ENCODE results near the gene TIPARP. TPM values are rescaled to one million over a fixed set of nuclear protein-coding genes. Genes with fewer than 3 reads are reported as not detected.

The TIPARP gene, protein sequence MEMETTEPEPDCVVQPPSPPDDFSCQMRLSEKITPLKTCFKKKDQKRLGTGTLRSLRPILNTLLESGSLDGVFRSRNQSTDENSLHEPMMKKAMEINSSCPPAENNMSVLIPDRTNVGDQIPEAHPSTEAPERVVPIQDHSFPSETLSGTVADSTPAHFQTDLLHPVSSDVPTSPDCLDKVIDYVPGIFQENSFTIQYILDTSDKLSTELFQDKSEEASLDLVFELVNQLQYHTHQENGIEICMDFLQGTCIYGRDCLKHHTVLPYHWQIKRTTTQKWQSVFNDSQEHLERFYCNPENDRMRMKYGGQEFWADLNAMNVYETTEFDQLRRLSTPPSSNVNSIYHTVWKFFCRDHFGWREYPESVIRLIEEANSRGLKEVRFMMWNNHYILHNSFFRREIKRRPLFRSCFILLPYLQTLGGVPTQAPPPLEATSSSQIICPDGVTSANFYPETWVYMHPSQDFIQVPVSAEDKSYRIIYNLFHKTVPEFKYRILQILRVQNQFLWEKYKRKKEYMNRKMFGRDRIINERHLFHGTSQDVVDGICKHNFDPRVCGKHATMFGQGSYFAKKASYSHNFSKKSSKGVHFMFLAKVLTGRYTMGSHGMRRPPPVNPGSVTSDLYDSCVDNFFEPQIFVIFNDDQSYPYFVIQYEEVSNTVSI
- total RNA-seq = 100 to 1,000 TPM; 129 to 249 (median 147) TPM
- total RNA-seq (2013) = 90.8 TPM

DNA sequence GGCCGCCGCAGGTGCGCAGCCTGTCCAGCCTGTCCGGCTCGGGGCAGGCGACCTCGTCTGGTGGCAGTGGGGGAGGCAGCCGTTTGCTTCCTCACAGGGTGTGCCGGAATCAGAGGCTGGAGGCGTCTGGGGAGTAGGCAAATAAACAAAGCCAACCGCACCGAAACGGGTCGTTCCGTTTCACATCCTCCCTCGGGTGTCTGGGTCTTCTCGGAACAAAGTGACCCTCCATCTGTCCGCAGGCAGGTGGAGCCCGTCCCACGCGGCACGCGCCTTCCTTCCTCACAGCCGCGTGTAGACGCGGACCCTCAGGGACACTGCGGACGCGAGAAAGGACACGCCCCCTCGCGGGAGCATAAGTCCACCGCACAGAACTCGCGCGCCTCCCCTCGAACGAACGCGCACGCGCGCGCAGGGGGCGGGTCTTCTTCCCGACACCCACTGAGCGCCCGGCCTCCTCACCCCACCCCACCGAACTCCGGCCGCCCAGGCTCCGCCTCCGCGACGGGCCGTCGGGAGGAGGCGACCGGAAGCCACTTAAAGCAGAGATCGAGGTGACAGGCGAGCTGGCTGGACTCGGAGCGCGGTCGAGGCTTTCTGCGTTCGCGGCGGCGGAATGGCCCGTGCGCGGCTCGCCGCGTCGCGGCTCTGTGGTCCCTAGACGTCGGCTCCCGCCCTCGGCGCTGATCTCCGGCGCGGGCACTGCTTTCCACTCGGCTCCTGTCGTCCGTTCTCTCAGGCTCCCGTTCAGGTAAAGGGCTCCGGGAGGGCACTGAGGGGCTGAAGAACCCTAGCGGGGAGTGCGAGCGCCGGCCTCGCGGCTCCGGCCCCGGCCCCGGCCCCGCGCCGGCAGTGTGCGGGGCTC, at the start of gene TIPARP:
Gene TIPARP (plus strand): TSS at position 545 of the 865 bp plus-strand sequence. CDS start 3,108 bp downstream, outside the sequence.
- peak within 1 kb of the TSS; percentile 93 to 99 for H3K27ac Mint-ChIP-seq
- DNase-seq (peak; percentile 99 to 100), ATAC-seq (peak; percentile 78 to 95 (median 82))
- H3K27me3 Mint-ChIP-seq (ENCODE audit: low read depth in 2 of 2) = no peaks in the 10 kb centered on the region
- under 1% methylated on average over 105 of the region's 105 CpGs for WGBS (ENCODE audit: insufficient coverage)
- Histone ChIP-seq H3K4me3 (ENCODE audit: low read length) (peak within 1 kb of the TSS; percentile 79), H3K27ac (ENCODE audit: low read length) (peak within 1 kb of the TSS; percentile 85), H3K4me1 (ENCODE audit: control insufficient read depth, insufficient read depth, low read length) (peaks cover 17% of the 10 kb centered on the region), H3K27me3 (ENCODE audit: control insufficient read depth, insufficient read depth, low read length) (no peaks in the 10 kb centered on the region), H3K9me3 (ENCODE audit: control insufficient read depth, insufficient read depth, low read length) (no peaks in the 10 kb centered on the region), H3K36me3 (ENCODE audit: control insufficient read depth, insufficient read depth, low read length) (peaks cover 18% of the 10 kb centered on the region)
- peak within 1 kb of the TSS; percentile 93 for H3K4me3 Mint-ChIP-seq
- intact Hi-C loops (cut with micrococcal nuclease) = loop anchor here (1.0 to 10.0 kb wide), 7 partner anchors 119 to 1971 kb away; partner anchors contain the start of genes CCNL1, GFM1, GMPS and SSR3
- TF ChIP-seq, protein P1, sequence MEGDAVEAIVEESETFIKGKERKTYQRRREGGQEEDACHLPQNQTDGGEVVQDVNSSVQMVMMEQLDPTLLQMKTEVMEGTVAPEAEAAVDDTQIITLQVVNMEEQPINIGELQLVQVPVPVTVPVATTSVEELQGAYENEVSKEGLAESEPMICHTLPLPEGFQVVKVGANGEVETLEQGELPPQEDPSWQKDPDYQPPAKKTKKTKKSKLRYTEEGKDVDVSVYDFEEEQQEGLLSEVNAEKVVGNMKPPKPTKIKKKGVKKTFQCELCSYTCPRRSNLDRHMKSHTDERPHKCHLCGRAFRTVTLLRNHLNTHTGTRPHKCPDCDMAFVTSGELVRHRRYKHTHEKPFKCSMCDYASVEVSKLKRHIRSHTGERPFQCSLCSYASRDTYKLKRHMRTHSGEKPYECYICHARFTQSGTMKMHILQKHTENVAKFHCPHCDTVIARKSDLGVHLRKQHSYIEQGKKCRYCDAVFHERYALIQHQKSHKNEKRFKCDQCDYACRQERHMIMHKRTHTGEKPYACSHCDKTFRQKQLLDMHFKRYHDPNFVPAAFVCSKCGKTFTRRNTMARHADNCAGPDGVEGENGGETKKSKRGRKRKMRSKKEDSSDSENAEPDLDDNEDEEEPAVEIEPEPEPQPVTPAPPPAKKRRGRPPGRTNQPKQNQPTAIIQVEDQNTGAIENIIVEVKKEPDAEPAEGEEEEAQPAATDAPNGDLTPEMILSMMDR (IDR thresholded peaks at IDR 0.05) = peak; percentile 64
- H3K9me3 Mint-ChIP-seq = no peaks in the 10 kb centered on the region
- peaks cover 48 to 49% of the 10 kb centered on the region in 2 donors for H3K4me1 Mint-ChIP-seq
- peaks cover 10% of the 10 kb centered on the region for H3K36me3 Mint-ChIP-seq

DNA sequence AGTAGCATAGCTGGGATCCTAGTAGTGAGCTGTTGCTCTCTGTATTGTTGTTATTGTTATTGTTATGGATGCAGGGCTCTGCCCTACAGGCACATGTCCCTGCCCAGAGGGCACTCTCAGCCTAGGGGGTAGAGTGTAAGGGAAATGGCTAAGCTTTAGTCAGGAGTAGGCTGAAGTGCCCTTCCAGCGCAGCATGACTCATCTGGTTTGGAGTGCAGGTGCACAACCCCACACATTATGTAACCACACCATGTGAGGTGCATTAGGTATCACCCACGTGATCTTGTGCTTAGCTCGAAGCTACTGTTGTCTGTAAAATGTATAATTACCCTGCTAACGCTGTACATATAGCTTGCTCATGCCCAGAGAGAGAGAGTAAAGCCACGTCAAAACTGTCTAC, 48.3 kb upstream of the TIPARP start:
- DNase-seq = no peak
- Mint-ChIP-seq H3K36me3 (no peaks in the 10 kb centered on the region), H3K4me1 (no peaks in the 10 kb centered on the region), H3K27ac (no peak overlapping the region), H3K4me3 (no peak overlapping the region), H3K27me3 (ENCODE audit: low read depth in 2 of 2) (no peaks in the 10 kb centered on the region), H3K9me3 (no peaks in the 10 kb centered on the region)
- Histone ChIP-seq H3K9me3 (ENCODE audit: control insufficient read depth, insufficient read depth, low read length) (no peaks in the 10 kb centered on the region), H3K36me3 (ENCODE audit: control insufficient read depth, insufficient read depth, low read length) (no peaks in the 10 kb centered on the region), H3K27ac (ENCODE audit: low read length) (no peak overlapping the region), H3K4me3 (ENCODE audit: low read length) (no peak overlapping the region), H3K4me1 (ENCODE audit: control insufficient read depth, insufficient read depth, low read length) (no peaks in the 10 kb centered on the region), H3K27me3 (ENCODE audit: control insufficient read depth, insufficient read depth, low read length) (no peaks in the 10 kb centered on the region)
- WGBS (ENCODE audit: insufficient coverage) = 61% methylated on average over 5 of the region's 5 CpGs
- intact Hi-C loops (cut with micrococcal nuclease) = no loop called here
- TF ChIP-seq, protein P1 (IDR thresholded peaks at IDR 0.05) = no peak
- no peak for ATAC-seq

DNA sequence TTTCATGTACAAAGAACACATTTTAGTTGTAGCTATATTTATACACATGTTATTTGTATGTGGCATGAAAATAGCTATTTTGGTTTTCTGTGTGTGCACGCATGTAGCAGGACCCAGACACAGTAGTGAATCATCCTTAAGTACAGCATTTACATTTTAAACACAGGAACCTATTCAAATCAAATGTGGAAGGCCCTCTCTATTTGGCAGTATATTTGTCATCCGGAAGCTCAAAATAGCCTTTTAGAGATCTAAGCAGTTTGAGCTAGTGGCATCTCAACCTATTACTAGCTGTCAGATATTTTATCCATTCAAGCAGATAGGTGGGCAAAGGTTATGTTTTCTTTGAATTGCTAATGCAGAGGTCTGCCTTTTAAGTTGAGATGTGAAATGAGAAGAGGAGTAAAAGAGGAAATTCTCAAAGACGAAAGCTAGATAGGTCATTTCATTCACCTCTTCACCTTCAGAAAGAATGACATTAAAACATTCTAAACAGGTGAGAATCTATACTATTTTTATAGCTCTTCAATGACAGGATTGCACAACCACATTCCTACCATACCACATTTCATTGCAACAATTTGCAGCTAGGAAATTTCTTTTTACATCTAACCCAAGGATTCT, 46.3 kb upstream of the TIPARP start:
- no peaks in the 10 kb centered on the region for H3K36me3 ChIP-seq (ENCODE audit: control insufficient read depth, insufficient read depth, low read length)
- intact Hi-C loops (cut with micrococcal nuclease) = no loop called here
- Mint-ChIP-seq H3K4me1 (no peaks in the 10 kb centered on the region), H3K27me3 (ENCODE audit: low read depth in 2 of 2) (no peaks in the 10 kb centered on the region), H3K27ac (no peak overlapping the region), H3K36me3 (no peaks in the 10 kb centered on the region), H3K4me3 (no peak overlapping the region), H3K9me3 (no peaks in the 10 kb centered on the region)
- H3K27ac ChIP-seq (ENCODE audit: low read length) = no peak overlapping the region
- no peaks in the 10 kb centered on the region for H3K9me3 ChIP-seq (ENCODE audit: control insufficient read depth, insufficient read depth, low read length)
- H3K4me3 ChIP-seq (ENCODE audit: low read length) = no peak overlapping the region
- H3K4me1 ChIP-seq (ENCODE audit: control insufficient read depth, insufficient read depth, low read length) = no peaks in the 10 kb centered on the region
- no peaks in the 10 kb centered on the region for H3K27me3 ChIP-seq (ENCODE audit: control insufficient read depth, insufficient read depth, low read length)
- DNase-seq = no peak
- no peak for ATAC-seq
- TF ChIP-seq, protein P1 (IDR thresholded peaks at IDR 0.05) = no peak
- WGBS (ENCODE audit: insufficient coverage) = 89% methylated on average over 2 of the region's 3 CpGs
